GM19397 (cell line): Measurements from ENCODE around the gene GALNT10.

Experiments used
- ATAC-seq: cut with Tn5 transposase; IDR thresholded peaks from one replicate; pipeline ENCODE4 v1.9.1; 2021; ENCODE audit warnings: mild to moderate bottlenecking, moderate library complexity; ENCODE audit not compliant: unreplicated experiment

The GALNT10 gene

GRCh38 chr5:154202379-154203260, 12.1 kb downstream of the GALNT10 start:
- ATAC-seq, result peak; percentile 77

DNA sequence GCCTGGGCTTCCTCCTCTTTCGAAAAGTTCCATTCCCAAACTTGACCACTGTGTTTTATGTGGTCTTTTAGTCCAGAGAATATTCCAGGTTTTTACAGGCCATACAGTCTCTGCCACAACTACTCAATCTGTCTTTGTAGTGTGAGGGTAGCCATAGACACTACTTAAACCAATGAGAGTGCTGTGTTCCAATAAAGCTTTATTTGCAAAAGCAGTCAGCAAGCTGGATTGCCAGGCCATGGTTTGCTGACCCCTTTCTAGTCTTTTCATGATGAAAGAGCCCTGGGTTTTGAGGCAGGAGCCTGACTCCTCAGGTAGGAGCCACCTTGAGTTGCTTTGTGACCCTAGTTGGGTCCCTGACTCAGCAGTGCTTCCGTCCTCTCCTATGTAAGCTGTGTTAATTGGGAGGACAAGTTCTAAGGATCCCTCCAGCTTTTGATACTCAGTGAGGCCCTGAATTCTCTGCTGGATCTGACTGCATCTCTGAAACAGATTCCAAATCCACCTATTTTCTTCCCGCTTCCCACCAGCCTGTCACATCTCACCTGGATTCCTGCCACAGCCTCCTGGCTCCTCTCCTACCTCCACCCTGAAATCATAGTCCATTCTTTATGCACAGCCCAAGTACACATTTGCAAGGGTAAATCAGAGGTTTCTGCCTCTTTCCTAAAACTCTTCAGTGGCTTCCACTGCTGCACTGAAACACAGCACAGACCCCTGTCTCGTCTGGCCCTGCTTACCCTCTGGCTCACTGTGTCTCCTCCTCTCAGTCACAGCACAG, 13.5 kb downstream of the GALNT10 start:
- no peak for ATAC-seq

- ATAC-seq, result no peak
Measured at GRCh38 chr5:154205441-154206117, 15.0 kb downstream of the GALNT10 start.

DNA sequence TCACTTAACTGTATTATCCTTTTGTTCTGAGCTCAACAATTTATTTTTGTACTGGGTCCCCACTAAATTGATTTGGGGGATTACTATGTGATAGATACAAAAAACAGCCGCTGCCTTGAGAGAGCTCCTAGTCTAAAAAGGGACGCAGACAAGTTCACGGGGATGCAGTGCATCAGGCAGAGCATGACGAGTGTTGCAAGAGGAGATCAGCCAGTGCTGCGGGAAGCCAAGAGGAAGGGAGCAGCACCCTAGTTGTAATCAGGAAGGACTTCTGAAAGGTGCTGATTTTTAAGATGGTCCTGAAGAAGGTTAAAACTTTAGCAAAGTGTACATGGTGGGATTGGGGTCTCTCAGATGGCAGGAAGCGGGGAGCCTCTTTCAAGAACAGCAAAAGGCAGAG, 15.8 kb downstream of the GALNT10 start:
- no peak for ATAC-seq

- no peak for ATAC-seq
Measured at GRCh38 chr5:154207204-154207603, 16.7 kb downstream of the GALNT10 start.

- ATAC-seq, result no peak
Measured at GRCh38 chr5:154209591-154210081, 19.1 kb downstream of the GALNT10 start.

- no peak for ATAC-seq
Measured at GRCh38 chr5:154210163-154210562, 19.6 kb downstream of the GALNT10 start.

DNA sequence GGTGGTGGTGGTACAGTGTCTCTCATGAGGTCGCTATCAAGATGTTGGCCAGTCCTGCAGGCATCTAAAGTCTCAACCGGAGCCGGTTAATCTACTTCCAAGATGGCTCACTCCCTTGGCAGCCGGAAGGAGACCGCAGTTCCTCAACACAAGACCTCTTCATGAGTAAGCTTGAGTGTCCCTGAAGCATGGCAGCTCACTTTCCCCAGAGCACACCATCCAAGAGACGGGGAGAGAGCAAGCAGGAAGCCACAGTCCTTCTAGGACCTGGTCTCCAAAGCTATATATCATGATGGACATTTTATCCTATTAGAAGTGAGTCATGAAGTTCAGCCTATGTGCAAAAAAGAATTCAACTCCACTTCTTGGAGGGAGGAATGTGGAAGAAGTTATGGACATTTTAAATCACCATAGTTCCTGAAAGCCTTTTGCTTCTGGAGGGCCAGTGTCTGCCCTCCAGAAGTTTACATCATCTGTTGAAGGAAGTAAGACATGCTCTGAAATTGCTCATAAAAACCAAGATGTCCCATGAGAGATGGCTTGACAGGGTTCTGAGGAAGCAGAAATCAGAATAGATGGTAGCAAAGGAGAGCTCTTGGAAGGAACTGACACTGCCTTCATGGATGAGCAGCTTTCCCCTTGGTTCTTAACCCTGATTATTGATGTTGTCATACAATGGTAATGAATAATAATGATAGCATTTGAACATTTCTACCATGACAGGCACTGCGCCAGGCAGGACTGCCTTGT, 21.3 kb downstream of the GALNT10 start:
- ATAC-seq, result no peak

DNA sequence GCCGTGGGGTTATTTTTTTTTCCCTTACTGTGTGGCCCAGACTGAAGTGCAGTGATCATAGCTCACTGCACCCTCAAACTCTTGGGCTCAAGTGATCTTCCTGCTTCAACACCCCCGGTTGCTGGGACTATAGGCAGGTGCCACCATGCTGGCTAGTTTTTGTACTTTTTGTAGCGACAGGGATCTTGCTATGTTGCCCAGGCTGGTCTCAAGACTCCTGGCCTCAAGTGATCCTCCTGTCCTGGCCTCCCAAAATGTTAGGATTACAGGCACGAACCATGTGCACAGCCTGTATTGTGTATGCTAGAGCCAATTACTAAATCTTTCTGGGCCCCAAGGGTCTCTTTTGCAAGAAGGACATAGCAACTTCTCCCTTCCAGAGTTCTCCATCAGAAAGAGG, 23.1 kb downstream of the GALNT10 start:
- no peak for ATAC-seq

- ATAC-seq, result peak; percentile 82
Measured at GRCh38 chr5:154214371-154215106, 24.0 kb downstream of the GALNT10 start.

DNA sequence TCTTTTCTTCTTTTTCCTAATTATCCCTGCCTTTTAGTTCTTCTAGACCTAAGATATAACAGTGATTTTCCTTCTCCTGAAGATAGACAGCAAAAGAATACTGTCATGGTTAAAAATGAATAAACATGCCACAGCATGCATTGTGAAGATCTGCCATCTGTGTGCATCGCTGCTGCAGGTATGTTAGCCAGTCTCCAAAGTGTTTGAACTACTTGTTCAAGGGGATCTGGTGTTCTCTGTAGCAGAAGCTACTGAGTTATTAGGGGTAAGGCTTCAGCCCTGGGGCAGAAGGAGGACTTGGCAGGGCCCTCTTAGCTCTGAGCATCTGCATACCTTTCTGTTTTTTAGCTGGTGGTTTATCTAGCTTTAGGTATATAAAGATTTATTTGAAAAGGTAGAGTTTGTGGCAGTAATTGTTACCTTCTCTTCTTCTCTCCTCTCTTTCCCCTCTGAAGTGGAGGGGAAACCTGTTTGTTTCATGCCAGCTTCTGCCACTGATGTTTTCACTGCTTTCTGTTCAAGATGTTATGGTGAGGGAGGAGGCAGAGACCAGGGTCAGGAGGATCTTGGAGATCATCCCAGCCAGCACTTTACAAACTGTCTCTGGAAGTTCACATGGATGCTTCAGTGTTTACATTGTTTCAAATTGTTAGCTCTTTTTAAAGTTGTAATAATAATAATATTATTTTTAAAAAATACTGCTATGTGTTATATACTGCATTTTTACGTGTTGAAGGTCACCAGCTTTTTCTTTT, 25.2 kb downstream of the GALNT10 start:
- ATAC-seq, result no peak

GRCh38 chr5:154217462-154217861, 26.9 kb downstream of the GALNT10 start:
- no peak for ATAC-seq

DNA sequence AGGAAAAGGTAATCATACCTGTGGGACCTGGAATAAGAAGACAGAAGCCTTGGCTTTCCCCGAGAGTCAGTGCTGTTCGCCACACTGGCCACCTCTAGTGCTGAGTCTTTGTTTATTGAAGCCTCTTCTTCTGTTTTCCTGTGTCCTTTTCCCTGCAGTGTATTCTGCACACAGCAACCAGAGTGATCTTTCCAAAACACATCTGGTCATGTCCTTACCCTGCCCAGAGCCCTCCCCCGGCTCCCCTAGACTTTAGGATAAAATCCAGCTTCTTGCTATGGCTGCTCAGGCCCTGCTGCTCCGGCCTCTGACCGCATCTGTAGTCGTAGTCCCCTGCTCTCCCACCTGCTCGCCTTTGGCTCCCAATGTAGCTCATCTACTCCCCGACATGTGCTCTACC, 28.3 kb downstream of the GALNT10 start:
- no peak for ATAC-seq

- ATAC-seq, result no peak
Measured at GRCh38 chr5:154220625-154221024, 30.1 kb downstream of the GALNT10 start.

GRCh38 chr5:154221371-154221896, 30.9 kb downstream of the GALNT10 start:
- ATAC-seq, result no peak

GRCh38 chr5:154222414-154222813, 31.9 kb downstream of the GALNT10 start:
- ATAC-seq, result no peak

GRCh38 chr5:154223320-154223719, 32.8 kb downstream of the GALNT10 start:
- ATAC-seq, result no peak

DNA sequence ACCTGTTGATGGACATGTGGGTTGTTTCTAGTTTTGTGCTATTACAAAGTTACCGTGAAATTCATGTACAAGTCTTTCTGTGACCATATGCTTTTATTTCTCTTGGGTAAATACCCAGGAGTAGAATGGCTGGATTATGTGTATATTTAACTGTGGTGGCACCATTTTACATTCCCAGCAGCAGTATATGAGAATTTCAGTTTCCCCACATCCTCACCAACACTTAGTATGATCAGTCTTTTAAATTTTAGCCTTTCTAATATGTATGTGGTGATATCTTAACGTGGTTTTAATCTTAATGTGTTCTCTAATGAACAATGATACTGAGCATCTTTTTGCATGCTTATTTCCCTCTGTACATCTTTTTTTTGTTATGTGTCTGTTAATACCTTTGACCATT, 36.6 kb downstream of the GALNT10 start:
- no peak for ATAC-seq

- ATAC-seq, result peak; percentile 94
Measured at GRCh38 chr5:154228696-154229095, 38.2 kb downstream of the GALNT10 start.
